GM18870 (cell line): ENCODE data around the gene GBF1.
"Not testable (repeated sequence)": the region's sequence is repeated elsewhere in the genome, so short reads cannot be mapped to it uniquely, and the experiment has no call there.

Experiments
- ATAC-seq: cut with Tn5 transposase; IDR thresholded peaks from one replicate; pipeline ENCODE4 v1.9.1; 2021; ENCODE audit warnings: moderate library complexity; ENCODE audit not compliant: unreplicated experiment

GBF1 gene

DNA sequence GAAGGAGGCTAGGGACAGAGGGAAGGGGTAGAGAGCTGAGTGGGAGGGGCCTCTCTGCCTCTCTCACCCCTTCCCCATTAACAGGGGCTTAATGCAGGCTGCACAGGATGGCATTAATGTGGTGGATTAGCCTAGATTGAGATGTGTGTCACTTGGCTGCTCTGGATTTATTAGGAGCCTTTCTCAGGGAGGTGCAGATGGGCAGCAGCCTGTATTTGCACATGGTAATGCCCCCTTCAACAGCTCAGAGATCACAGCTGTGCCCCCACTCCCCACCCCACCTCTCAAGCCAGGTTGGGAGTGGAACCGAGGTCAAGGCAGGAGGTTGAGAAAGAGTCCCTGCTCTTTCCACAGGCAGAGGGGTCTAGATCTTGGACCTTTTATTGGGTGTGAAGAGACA lies 11.3 kb upstream of the GBF1 start:
- ATAC-seq: no peak

GRCh38 chr10:102234888-102235597 lies 10.3 kb upstream of the GBF1 start:
- no peak for ATAC-seq

DNA sequence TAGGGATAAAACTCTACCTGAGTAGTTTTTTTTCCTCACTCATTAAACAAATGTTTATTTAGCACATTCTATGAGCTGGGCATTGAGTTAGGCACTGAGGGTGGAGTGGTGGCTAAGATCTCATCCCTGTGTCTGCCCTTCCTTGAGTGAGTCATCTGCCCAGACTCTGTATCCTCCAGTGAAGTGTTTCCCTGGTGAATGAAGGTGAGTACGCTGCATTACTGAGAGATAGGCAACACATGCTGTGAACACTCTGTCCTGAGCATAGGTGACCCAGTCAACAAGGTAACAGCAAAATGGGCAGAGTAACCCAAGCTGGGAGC lies 9.8 kb upstream of the GBF1 start:
- no peak for ATAC-seq

GRCh38 chr10:102236006-102236405 lies 9.3 kb upstream of the GBF1 start:
- ATAC-seq: no peak

- ATAC-seq: no peak
Measured at GRCh38 chr10:102237711-102238252, 7.5 kb upstream of the GBF1 start.

GRCh38 chr10:102240467-102241031 lies 4.8 kb upstream of the GBF1 start:
- ATAC-seq: no peak

GRCh38 chr10:102241032-102241443 lies 4.3 kb upstream of the GBF1 start:
- no peak for ATAC-seq

- no peak for ATAC-seq
Measured at GRCh38 chr10:102241444-102242117, 3.8 kb upstream of the GBF1 start, which contains the start of gene PITX3. Gene PITX3, minus strand, starts transcription at chr10:102241512. Its CDS starts 9,432 bp downstream, at chr10:102232080.

DNA sequence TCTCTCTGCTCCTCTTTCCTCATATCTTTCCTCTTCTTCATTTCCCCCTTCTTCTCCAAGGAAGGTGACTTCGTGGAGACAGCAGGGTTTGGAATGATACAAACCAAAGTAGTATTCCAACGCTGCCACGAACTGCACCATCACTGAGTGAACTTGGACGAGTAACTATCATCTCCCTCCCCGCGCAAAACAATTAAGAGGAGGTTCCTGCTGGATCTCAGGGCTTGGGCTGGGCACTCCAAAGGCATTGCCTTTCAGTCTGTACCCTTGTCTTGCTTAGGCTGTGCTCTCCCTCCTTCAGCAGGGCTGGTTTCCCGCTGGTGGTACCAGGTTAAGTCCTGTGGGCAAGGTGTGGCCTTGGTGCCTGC lies 3.2 kb upstream of the GBF1 start:
- ATAC-seq: no peak

GRCh38 chr10:102243309-102243708 lies 2.0 kb upstream of the GBF1 start:
- no peak for ATAC-seq

GRCh38 chr10:102245932-102246251 lies 560 bp downstream of the GBF1 start:
- ATAC-seq: no peak

DNA sequence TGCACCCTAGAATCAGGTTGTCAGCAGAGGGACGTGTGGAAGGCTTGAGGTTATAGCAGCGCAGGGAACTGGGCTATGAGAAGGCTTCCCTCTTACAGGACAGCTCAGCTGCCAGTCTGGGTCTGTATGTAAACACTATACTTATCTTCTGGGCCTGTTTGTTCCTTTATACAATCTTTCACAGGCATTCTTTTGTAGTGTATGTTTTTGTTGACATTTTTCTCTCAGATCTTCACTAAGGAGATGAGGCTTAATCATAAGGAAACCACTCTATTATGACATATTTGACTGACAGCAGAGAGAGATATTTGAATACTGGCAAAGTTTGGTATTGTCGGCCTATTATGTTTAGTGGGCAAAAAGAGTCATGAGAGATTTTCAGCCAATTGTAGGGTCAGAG lies 929 bp downstream of the GBF1 start:
- no peak for ATAC-seq

- no peak for ATAC-seq
Measured at GRCh38 chr10:102247734-102248133, 2.4 kb downstream of the GBF1 start.

- ATAC-seq: not testable (repeated sequence)
Measured at GRCh38 chr10:102252508-102252907, 7.2 kb downstream of the GBF1 start.

- no peak for ATAC-seq
Measured at GRCh38 chr10:102254426-102254825, 9.1 kb downstream of the GBF1 start.

GRCh38 chr10:102255404-102255803 lies 10.1 kb downstream of the GBF1 start:
- ATAC-seq: no peak

- no peak for ATAC-seq
Measured at GRCh38 chr10:102261196-102261595, 15.9 kb downstream of the GBF1 start.

GRCh38 chr10:102261842-102262241 lies 16.5 kb downstream of the GBF1 start:
- ATAC-seq: no peak

GRCh38 chr10:102262744-102263370 lies 17.5 kb downstream of the GBF1 start:
- ATAC-seq: no peak

DNA sequence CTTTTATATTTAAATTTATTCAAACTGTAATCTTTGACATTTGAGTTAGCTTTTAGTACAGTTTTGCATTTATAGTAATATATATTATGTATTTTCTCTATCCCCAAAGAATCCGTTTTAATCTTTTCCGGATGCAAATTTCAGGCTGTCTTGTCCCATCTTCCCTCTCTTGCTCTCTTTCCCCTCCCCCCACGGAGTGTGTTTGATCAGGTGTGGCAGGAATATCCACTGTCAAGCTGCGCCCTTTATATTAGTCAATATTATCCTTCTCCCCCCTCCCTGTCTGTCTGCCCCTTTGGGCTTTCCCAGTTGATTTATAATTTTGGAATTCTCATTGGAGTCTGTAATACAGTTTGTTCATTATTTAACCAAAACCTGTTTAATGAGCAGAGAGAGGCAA lies 19.0 kb downstream of the GBF1 start:
- ATAC-seq: no peak

DNA sequence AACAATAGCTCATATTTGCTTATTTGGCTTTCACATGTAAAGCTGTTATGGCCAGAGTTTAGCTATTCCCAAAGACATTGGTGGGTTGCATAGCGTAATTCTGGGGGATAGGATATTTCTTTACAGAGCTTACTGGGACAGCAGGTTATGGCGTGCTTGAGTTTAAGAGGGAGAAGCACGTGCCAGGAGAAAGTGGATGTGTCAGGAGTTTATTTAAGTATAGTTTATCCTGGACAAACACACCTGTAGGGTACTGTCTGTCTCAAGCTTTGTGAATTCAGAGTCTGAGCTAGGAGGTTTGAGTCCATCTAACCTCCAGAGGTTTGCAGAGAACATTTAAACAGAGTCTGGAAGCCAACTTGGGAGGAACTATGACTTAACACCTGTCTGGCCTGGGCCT lies 21.3 kb downstream of the GBF1 start:
- ATAC-seq: no peak

DNA sequence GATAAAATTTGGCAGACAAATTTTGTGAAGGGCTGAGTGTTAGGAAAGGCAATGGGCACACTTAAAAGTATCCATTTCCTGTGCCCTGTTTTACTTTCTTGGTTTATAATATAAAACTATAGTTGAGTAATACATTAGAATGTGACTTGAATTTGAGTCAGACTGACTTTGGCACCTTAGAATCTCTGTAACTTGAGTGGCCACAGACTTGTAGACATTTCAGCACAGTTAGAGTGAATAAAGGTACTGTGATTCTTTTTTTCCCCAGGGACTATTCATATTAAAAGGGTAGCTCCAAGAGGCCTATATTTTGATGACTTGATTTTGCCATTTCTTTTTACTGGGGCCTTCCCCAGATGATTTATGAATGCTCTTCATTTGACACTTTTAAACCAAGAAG lies 22.4 kb downstream of the GBF1 start:
- no peak for ATAC-seq
